GM10847 (cell line): ENCODE results near the gene CA14.

ENCODE experiments used
- POLR2A ChIP-seq: IDR thresholded peaks from 2 replicates; pipeline ENCODE4 v1.6.1; 2011; ENCODE audit not compliant: insufficient read length; ENCODE audit errors: extremely low read depth

Gene CA14

DNA sequence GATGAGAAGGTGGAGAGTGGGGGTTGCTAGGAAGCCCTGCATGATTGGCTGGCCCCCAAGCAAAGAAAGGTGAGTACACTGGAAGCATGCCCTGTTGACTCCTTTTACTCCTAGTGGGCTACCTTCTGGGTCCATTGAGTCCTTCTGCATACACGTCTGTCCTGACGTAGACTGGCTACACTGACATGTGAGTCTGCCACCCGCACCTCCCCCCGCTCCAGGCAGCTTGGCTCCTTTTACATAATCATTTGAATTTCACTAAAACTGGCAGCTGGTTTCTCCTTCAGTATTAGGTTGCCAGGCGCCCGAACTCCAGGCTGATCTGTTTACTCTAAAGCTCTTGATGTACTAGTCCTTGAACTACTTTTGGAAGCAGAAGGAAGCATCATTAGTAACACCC, 44.8 kb downstream of the CA14 start:
- TF ChIP-seq POLR2A, result no peak

DNA sequence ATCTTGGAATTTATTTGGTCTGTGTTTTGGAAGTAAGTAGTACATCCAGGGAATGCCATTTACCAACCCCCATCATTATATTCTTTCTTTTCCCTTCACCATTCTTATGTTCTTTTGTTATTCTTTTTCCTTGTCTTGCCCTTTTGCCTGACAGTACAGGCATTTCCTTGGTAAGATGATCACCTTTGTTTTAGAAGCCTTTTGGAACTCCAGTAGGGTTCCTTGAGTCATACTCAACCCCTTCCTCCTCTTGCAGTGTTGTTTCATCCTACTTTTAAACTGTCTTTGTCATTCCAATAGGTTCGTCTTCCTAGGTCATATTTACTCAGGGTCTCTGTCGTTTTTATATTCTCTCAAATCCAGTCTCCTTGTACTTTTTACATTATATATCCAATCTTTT, 45.3 kb downstream of the CA14 start:
- no peak for TF ChIP-seq POLR2A

DNA sequence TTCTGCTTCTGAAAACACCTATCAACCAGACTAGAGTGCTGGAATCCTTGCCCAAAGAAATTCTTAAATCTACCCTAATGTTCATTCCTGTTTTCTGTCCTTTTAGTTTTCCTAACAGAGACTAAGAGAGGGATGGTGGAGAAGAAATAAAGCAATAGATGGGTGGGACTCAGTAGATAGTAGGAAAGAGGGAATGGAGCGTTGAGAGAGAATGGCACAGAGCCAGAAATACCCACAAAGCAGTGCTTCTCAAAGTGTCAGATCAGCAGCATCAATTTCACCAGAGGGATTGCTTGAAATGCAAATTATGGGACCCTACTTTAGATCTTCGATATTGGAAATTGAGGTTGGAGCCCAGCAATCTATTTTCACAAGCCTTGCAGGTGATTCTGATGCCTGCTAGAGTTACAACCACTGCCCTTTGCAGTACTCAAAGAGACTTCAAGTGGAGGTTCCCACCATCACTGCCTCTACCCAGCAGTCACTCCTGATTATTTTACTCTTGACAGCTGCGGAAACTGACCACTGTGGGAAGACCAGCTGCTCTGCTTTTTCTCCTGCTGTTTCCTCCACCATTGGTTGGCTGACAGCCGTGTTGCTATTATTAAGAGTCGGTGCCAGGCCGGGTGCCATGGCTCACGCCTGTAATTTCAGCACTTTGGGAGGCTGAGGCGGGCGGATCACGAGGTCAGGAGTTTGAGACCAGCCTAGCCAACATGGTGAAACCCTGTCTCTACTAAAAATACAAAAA, 52.4 kb downstream of the CA14 start:
- no peak for TF ChIP-seq POLR2A

DNA sequence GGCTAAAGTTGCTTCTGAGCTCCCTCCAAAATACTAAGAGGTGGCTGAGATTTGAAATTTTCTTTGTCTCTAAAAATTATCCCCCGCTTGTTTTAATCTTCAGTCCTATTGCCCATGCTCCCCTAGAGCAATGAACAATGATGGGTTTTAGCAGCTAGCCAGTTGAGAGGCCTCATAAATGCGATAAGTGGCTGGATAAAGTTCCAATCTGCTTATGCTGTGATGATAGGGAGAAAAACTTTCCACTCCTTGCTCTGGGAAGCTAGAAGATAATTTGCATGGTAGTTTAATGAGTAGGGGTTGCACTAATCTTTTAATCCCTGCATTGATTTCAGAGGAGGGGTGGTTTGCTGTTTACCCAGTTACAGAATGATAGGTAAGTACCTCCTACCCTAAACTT, 54.2 kb downstream of the CA14 start:
- TF ChIP-seq POLR2A, result no peak
